NCI-H1694 treated with DMSO at 0.1 percent for 48 hours (cell line): Measurements from ENCODE around the gene ANKS1B.
"Not testable (repeated sequence)": the region's sequence is repeated elsewhere in the genome, so short reads cannot be mapped to it uniquely, and the experiment has no call there.

Source experiments
- DNase-seq: peaks from one replicate; lab custom pipeline; 2025; lab: John Stamatoyannopoulos, UW

ANKS1B gene

GRCh38 chr12:99706736-99707473, 277.8 kb downstream of the ANKS1B start:
- no peak for DNase-seq

- DNase-seq = no peak
Measured at GRCh38 chr12:99704458-99704857, 280.3 kb downstream of the ANKS1B start.

- DNase-seq = no peak
Measured at GRCh38 chr12:99704036-99704435, 280.7 kb downstream of the ANKS1B start.

GRCh38 chr12:99700032-99700431, 284.7 kb downstream of the ANKS1B start:
- DNase-seq = no peak

GRCh38 chr12:99695050-99695449, 289.7 kb downstream of the ANKS1B start:
- no peak for DNase-seq

GRCh38 chr12:99686142-99686541, 298.6 kb downstream of the ANKS1B start:
- DNase-seq = no peak

GRCh38 chr12:99680276-99680675, 304.5 kb downstream of the ANKS1B start:
- DNase-seq = no peak

GRCh38 chr12:99670635-99671034, 314.1 kb downstream of the ANKS1B start:
- no peak for DNase-seq

- no peak for DNase-seq
Measured at GRCh38 chr12:99658671-99659349, 325.9 kb downstream of the ANKS1B start.

GRCh38 chr12:99649551-99649950, 335.2 kb downstream of the ANKS1B start:
- no peak for DNase-seq

- no peak for DNase-seq
Measured at GRCh38 chr12:99648183-99648582, 336.6 kb downstream of the ANKS1B start.

- DNase-seq = no peak
Measured at GRCh38 chr12:99647453-99647852, 337.3 kb downstream of the ANKS1B start, which contains the start of gene GARIN6. Gene GARIN6, plus strand, starts transcription at chr12:99647753. Its CDS starts 422 bp downstream, at chr12:99648175.

GRCh38 chr12:99644629-99645028, 340.1 kb downstream of the ANKS1B start:
- no peak for DNase-seq

- no peak for DNase-seq
Measured at GRCh38 chr12:99627459-99627858, 357.3 kb downstream of the ANKS1B start.

- DNase-seq = not testable (repeated sequence)
Measured at GRCh38 chr12:99624591-99624990, 360.1 kb downstream of the ANKS1B start.

- DNase-seq = no peak
Measured at GRCh38 chr12:99620159-99620479, 364.6 kb downstream of the ANKS1B start.

- DNase-seq = peak; percentile 15
Measured at GRCh38 chr12:99619389-99620158, 365.2 kb downstream of the ANKS1B start.

GRCh38 chr12:99618657-99619056, 366.1 kb downstream of the ANKS1B start:
- DNase-seq = no peak

- DNase-seq = no peak
Measured at GRCh38 chr12:99611599-99611998, 373.1 kb downstream of the ANKS1B start.

GRCh38 chr12:99611117-99611516, 373.6 kb downstream of the ANKS1B start:
- no peak for DNase-seq

GRCh38 chr12:99609455-99610181, 375.1 kb downstream of the ANKS1B start:
- no peak for DNase-seq

- no peak for DNase-seq
Measured at GRCh38 chr12:99600388-99600787, 384.3 kb downstream of the ANKS1B start.
